Vagina (tissue), 2 donors: ENCODE data around the gene WDR47.

Experiments
- CTCF ChIP-seq, 3 experiments: fragments of 450-650 bp in 2 of 3; fragments of 200-600 bp in 1 of 3; sonication (generic) in 1 of 3; IDR thresholded peaks; one replicate each; pipeline ENCODE4 v1.5.1; 2017 to 2019; ENCODE audit warnings: antibody characterized with exemption in 3 of 3, mild to moderate bottlenecking in 2 of 3, moderate library complexity in 2 of 3
- POLR2A ChIP-seq, 2 donors: fragments of 450-650 bp; IDR thresholded peaks; one replicate each; pipeline ENCODE4 v1.6.1; 2017; ENCODE audit warnings: antibody characterized with exemption in 2 of 2, mild to moderate bottlenecking in 2 of 2, moderate library complexity in 2 of 2
- POLR2AphosphoS5 ChIP-seq, 2 donors: sonication (generic); formaldehyde crosslinking; IDR thresholded peaks; one replicate each; pipeline ENCODE4 v1.9.0; 2017; ENCODE audit warnings: antibody characterized with exemption in 2 of 2, mild to moderate bottlenecking in 2 of 2, low read depth in 1 of 2; ENCODE audit not compliant: insufficient read depth in 1 of 2

GRCh38 chr1:109091078-109091838 is 49.4 kb upstream of the WDR47 start:
- TF ChIP-seq POLR2AphosphoS5 (IDR thresholded peaks at IDR 0.05; ENCODE audit: insufficient read depth in 1 of 2, low read depth in 1 of 2), result no peak
- no peak for TF ChIP-seq CTCF (IDR thresholded peaks at IDR 0.05)
- no peak for TF ChIP-seq POLR2A (IDR thresholded peaks at IDR 0.05)
